ENCODE measurements around the gene NPFF.

- TF ChIP-seq CEBPB (IDR thresholded peaks at IDR 0.05) (no peak), NFIC (IDR thresholded peaks at IDR 0.05) (no peak), RAD21 (IDR thresholded peaks at IDR 0.05; ENCODE audit: low read depth) (no peak), TAF1 (IDR thresholded peaks at IDR 0.05; ENCODE audit: low read depth) (no peak), CREB1 (IDR thresholded peaks at IDR 0.05; ENCODE audit: low read depth) (no peak)
Measured at GRCh38 chr12:53459097-53459496, 48.2 kb downstream of the NPFF start.
